Stimulated activated CD4-positive, alpha-beta T cell treated with anti-CD3 and anti-CD28 coated beads, TNF-alpha, amount 100 ng/mL, for 4 hours (primary cell): ENCODE measurements around the gene PSMB10.
A peak's percentile ranks its signal among the peaks of the same experiment; 100 is the strongest.

Experiments used
- DNase-seq, 3 experiments: peaks; one replicate each; pipeline ENCODE4 v3.0.0-alpha.2; 2020; ENCODE audit warnings: low read depth in 3 of 3

PSMB10 gene

DNA sequence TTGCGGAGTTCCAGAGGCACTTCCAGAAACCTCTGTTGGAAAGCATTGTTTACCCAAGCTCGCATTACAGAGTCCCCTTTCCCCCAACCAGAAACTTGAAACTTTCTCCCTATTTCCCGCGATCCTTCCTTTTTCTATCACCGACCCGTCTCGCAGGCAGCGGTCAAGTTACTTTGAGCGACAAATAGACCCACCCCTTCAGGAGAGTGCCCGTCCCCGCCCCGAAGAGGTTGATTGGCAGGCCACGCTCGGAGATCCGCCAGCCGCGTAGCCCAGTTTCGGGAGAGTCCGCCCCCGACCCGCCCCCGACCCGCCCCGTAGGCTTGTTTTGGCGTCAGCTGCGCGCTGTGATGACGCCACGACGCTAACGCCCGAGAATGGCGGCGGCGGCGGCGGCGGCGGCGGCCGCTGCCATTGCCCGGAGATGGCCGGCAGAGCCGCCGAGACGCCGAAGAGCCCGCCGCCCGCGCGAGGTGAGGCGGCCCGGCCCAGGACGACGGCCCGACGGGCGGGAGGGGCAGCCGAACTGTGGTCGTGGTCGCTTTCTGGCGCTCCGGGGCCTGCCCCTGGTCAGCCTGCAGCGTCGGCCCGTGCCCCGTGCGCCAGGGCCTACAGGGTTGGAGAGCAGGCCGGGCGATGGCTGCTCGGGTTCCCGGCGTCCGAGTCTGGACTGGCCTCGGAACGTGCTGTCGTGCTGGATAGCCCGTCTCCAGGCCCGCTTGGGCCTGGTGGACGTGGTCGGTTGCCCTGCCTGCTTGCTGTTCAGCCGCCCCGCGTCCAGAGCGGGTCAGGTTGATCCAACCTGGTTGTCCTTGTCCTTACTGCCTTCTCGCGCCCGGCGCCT lies 43.5 kb downstream of the PSMB10 start, which contains the start of gene PSKH1:
Gene PSKH1, plus strand, starts transcription at position 356 of the 844 bp plus-strand sequence. CDS start 15,496 bp downstream, outside the sequence.
- DNase-seq, result peak; percentile 87 to 90 (median 90)

DNA sequence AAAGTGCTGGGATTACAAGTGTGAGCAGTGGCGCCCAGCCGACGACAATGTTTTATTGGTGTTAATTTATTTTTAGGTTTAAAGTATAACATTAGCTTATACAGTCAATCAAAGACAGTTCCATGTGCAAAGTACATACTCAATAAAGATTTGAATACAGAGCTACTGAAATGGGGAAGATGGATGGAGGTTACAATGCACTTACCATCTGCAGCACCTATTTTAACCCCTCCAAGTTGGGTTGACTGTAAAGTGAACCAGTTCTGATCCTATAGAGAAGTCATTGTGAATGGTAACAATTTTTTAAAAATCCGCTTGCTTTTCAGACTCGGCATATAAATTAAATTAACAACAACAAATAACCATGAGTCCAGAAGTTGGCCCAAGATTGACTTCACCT lies 44.3 kb downstream of the PSMB10 start:
- DNase-seq, result no peak

DNA sequence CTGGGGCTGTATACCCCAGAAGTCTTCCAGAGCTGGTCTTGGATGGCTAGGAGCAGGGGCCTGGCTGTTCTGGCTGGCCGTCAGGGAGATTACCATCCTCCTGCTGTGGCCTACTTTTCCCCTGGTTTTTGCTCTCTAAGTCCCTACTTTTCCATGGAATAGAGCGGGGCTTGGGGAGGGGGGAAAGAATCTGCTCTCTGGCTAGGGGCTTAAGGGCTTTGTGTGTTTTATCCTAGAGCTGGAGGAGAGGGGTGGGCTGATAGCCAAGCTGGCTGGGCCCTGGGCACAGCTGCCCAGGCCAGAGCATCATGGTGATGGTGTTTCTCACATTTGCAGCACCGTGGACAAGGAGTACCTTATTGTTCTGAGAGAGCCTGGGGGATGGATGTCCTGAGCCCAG lies 48.3 kb downstream of the PSMB10 start:
- no peak for DNase-seq

DNA sequence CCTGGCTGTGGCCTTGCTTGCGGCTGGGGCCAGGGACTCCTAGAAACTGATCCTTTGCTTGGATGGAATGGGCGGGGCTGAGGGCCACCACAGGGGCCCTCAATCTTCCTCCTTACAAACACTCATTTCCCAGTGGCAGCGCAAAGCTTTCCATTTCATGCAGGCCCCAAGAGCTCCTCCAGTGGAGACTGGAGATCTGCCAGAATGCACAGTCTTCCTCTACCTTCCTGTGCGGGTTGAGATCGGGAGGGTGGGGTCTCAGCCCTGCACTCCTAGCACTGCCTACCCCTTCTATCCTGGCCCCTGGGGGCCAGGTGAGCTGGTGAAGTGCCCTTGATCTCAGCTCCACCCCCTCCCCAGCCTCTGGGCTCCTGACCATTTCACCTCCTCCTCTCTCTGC lies 50.3 kb downstream of the PSMB10 start:
- no peak for DNase-seq

DNA sequence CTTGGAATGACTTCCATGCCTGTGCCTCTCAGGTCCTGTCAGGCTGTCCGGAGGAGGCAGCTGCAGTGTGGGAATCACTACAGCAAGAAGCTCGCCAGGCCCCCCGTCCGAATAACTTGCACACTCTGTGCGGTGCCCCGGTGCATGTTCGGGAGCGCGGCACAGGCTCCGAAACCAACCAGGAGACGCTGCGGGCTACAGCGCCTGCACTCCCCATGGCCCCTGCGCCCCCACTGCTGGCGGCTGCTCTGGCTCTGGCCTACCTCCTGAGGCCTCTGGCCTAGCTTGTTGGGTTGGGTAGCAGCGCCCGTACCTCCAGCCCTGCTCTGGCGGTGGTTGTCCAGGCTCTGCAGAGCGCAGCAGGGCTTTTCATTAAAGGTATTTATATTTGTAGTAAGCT lies 50.7 kb downstream of the PSMB10 start:
- DNase-seq, result no peak

DNA sequence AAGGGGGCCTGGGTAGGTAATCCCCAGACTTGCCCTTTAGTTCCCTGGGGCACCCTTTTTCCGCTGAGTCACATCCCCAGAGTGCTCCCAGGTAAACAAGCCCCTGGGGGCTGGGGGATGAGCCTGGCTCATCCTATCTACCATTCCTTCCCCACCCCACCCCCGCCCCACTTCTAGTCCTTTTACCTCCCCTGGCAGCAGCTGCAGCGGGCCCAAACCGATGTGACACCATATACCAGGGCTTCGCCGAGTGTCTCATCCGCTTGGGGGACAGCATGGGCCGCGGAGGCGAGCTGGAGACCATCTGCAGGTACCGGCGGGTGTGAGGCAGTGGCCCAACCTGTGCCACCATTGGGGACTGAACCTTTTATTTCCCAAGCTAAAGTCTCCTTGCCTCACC lies 51.1 kb downstream of the PSMB10 start:
- DNase-seq, result no peak

DNA sequence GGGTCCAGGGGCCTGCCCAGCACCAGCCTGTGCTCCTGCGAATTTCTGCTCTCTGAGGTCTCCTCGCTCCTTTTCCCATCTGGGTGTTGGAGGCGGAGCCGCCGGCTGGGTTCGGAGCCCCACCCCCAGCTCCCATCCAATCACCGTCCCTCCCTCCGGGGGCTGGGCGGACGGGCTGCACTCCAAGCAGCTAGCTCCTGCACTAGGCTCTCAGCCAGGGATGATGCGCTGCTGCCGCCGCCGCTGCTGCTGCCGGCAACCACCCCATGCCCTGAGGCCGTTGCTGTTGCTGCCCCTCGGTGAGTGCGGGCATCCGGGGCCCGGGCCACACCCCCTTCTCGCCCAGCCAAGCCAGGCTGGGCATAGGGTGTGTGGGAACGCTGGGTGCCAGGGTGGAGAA lies 52.0 kb downstream of the PSMB10 start, which contains the start of gene NRN1L:
Gene NRN1L, plus strand, starts transcription at position 202 of the 400 bp plus-strand sequence. Its CDS starts 19 bp downstream, at position 221.
- DNase-seq, result no peak
